A549 (cell line): ENCODE data around the gene RET. TPM values are rescaled to one million over a fixed set of nuclear protein-coding genes. Genes with fewer than 3 reads are reported as not detected.

Experiments used
- ATAC-seq, 2 experiments: fragments of 200-7000 bp in 1 of 2; fragments of >200 bp in 1 of 2; cut with Nextera tagmentation in 1 of 2; cut with Tn5 transposase in 1 of 2; 3 replicates each; pipeline versions ENCODE4 v1.8.0 to v1.9.1; 2018 to 2020; ENCODE audit warnings: mild to moderate bottlenecking in 1 of 2, moderate library complexity in 1 of 2
- CTCF ChIA-PET: fragments of 300-600 bp; sonication (Branson Sonifier 250); formaldehyde crosslinking; extraction: SDS; loops from one replicate; lab custom pipeline; 2021; ENCODE audit warnings: antibody characterized with exemption, inconsistent platforms; lab: Yijun Ruan, JAX
- POLR2A ChIA-PET: fragments of 350-600 bp; formaldehyde crosslinking; extraction: SDS; loops from one replicate; lab custom pipeline; 2021; ENCODE audit warnings: antibody characterized with exemption, inconsistent platforms; lab: Yijun Ruan, JAX
- DNase-seq, 2 experiments: peaks; one replicate each; pipeline versions ENCODE4 v3.0.0 to v3.0.0-alpha.2; 2011 to 2016; ENCODE audit warnings: low read depth in 1 of 2, low spot score in 1 of 2
- FAIRE-seq: peaks from 2 replicates; lab custom pipeline; 2011; peaks lifted over from hg19 to GRCh38; lab: Jason Lieb, UNC
- H3K27ac ChIP-seq, 2 experiments: fragments of >200 bp; sonication (Bioruptor Twin); formaldehyde crosslinking; 3 replicates each; pipeline ENCODE4 v1.5.1; 2016 to 2017
- H3K4me1 ChIP-seq: fragments of >200 bp; sonication (Bioruptor Twin); formaldehyde crosslinking; 3 replicates; pipeline ENCODE4 v1.6.1; 2016
- H3K4me2 ChIP-seq: fragments of >200 bp; sonication (Bioruptor Twin); formaldehyde crosslinking; 3 replicates; pipeline ENCODE4 v1.6.1; 2016
- H3K4me3 ChIP-seq: fragments of >200 bp; sonication (Bioruptor Twin); formaldehyde crosslinking; 3 replicates; pipeline ENCODE4 v1.5.1; 2016
- H3K9me3 ChIP-seq: fragments of >200 bp; sonication (Bioruptor Twin); formaldehyde crosslinking; 3 replicates; pipeline ENCODE4 v1.6.1; 2016
- ATOH8 ChIP-seq: fragments of 250-450 bp; sonication (Bioruptor Pico); IDR thresholded peaks from 2 replicates; pipeline ENCODE4 v1.5.0; 2020; ENCODE audit warnings: low read depth, mild to moderate bottlenecking, moderate library complexity
- BCL3 ChIP-seq: fragments of >200 bp; sonication (Bioruptor Twin); formaldehyde crosslinking; IDR thresholded peaks from 3 replicates; pipeline ENCODE4 v1.6.1; 2016
- BHLHE40 ChIP-seq: IDR thresholded peaks from 2 replicates; pipeline ENCODE4 v1.6.1; 2012; ENCODE audit warnings: low read depth, low read length, inconsistent platforms
- CEBPB ChIP-seq, 2 experiments: fragments of >200 bp in 1 of 2; sonication (Bioruptor Twin) in 1 of 2; formaldehyde crosslinking in 1 of 2; IDR thresholded peaks; 2 replicates each; pipeline ENCODE4 v1.6.1; 2012 to 2016
- CHD2 ChIP-seq: fragments of 150-350 bp; IDR thresholded peaks from 2 replicates; pipeline ENCODE4 v1.6.1; 2014; ENCODE audit warnings: low read length; ENCODE audit not compliant: partially characterized antibody
- CHD4 ChIP-seq: fragments of 200-600 bp; sonication (generic); IDR thresholded peaks from 2 replicates; pipeline ENCODE4 v1.6.1; 2016; ENCODE audit warnings: antibody characterized with exemption, mild to moderate bottlenecking, borderline replicate concordance
- EHMT2 ChIP-seq: fragments of 200-600 bp; sonication (generic); IDR thresholded peaks from 2 replicates; pipeline ENCODE4 v1.6.1; 2016; ENCODE audit warnings: antibody characterized with exemption, low read depth, mild to moderate bottlenecking, moderate library complexity
- ELK1 ChIP-seq: fragments of 150-350 bp; IDR thresholded peaks from 2 replicates; pipeline ENCODE4 v1.6.1; 2014; ENCODE audit warnings: low read depth, mild to moderate bottlenecking, low read length
- ESRRA ChIP-seq: fragments of 150-350 bp; IDR thresholded peaks from 2 replicates; pipeline ENCODE4 v1.6.1; 2014; ENCODE audit warnings: mild to moderate bottlenecking, low read length, borderline replicate concordance
- HDAC2 ChIP-seq: fragments of 200-600 bp; sonication (generic); IDR thresholded peaks from 2 replicates; pipeline ENCODE4 v1.6.1; 2016
- HOXB13 ChIP-seq: fragments of 250-450 bp; sonication (Bioruptor Pico); IDR thresholded peaks from 2 replicates; pipeline ENCODE4 v1.5.0; 2020; ENCODE audit warnings: low read depth, mild to moderate bottlenecking, moderate library complexity
- JUN ChIP-seq, 2 experiments: fragments of >200 bp; sonication (Bioruptor Twin); formaldehyde crosslinking; IDR thresholded peaks; 2 replicates in 1 of 2; 3 replicates in 1 of 2; pipeline ENCODE4 v1.6.1; 2016 to 2017
- JUNB ChIP-seq: fragments of >200 bp; sonication (Bioruptor Twin); formaldehyde crosslinking; IDR thresholded peaks from 2 replicates; pipeline ENCODE4 v1.6.1; 2016
- MAX ChIP-seq: IDR thresholded peaks from 2 replicates; pipeline ENCODE4 v1.6.1; 2012
- MAZ ChIP-seq: fragments of 150-350 bp; IDR thresholded peaks from 2 replicates; pipeline ENCODE4 v1.6.1; 2014; ENCODE audit warnings: antibody characterized with exemption, low read depth, low read length, borderline replicate concordance
- NFE2L2 ChIP-seq: fragments of 150-350 bp; conservative IDR thresholded peaks from 2 replicates; pipeline ENCODE4 v1.6.1; 2014; ENCODE audit warnings: low read length
- NPAS2 ChIP-seq: fragments of 250-450 bp; sonication (Bioruptor Pico); IDR thresholded peaks from 2 replicates; pipeline ENCODE4 v1.8.0; 2022; ENCODE audit warnings: mild to moderate bottlenecking, moderate library complexity, borderline replicate concordance
- NR3C1 ChIP-seq: fragments of >200 bp; sonication (Bioruptor Twin); formaldehyde crosslinking; IDR thresholded peaks from 3 replicates; pipeline ENCODE4 v1.6.1; 2017
- POLR2A ChIP-seq: IDR thresholded peaks from 2 replicates; pipeline ENCODE4 v1.6.1; 2012; ENCODE audit warnings: mild to moderate bottlenecking, low read length
- POLR2AphosphoS2 ChIP-seq: conservative IDR thresholded peaks from 2 replicates; pipeline ENCODE4 v1.6.1; 2012; ENCODE audit warnings: low read length, improper control_type of control experiment, inconsistent platforms
- REST ChIP-seq: fragments of 200-600 bp; sonication (generic); IDR thresholded peaks from 2 replicates; pipeline ENCODE4 v1.6.1; 2016; ENCODE audit warnings: antibody characterized with exemption, mild to moderate bottlenecking, moderate library complexity
- SREBF2 ChIP-seq: fragments of 450-650 bp; IDR thresholded peaks from 2 replicates; pipeline ENCODE4 v1.6.1; 2014; ENCODE audit warnings: mild to moderate bottlenecking, moderate library complexity
- TFCP2L1 ChIP-seq: fragments of 250-450 bp; sonication (Bioruptor Pico); IDR thresholded peaks from 2 replicates; pipeline ENCODE4 v1.5.0; 2021; ENCODE audit warnings: mild to moderate bottlenecking
- ZNF302 ChIP-seq: fragments of 250-450 bp; sonication (Bioruptor Pico); IDR thresholded peaks from 2 replicates; pipeline ENCODE4 v1.9.0; 2021; ENCODE audit warnings: inconsistent platforms, mild to moderate bottlenecking, moderate library complexity
- WGBS: methylation state at CpG from one replicate; pipeline ENCODE4 v1.1.6; 2017; ENCODE audit errors: missing lambda C conversion rate; 5-methylcytosine and 5-hydroxymethylcytosine counted together
- polyA plus RNA-seq, 4 experiments: library from polyadenylated mRNA; depleted of rRNA in 3 of 4; stranded (reverse); fragments of >200 nt; fragmentation: RNase III in 1 of 4; extraction: RNeasy Plus Mini Kit Qiagen cat#74134 plus additional on column Dnase treatment in 1 of 4; gene quantifications; 2 replicates in 3 of 4; 3 replicates in 1 of 4; pipeline ENCODE4 v1.2.3, GENCODE V29; 2011 to 2017

Gene RET
- polyA plus RNA-seq, 2 of the 4 experiments (the other 2 are of a cell fraction) = 0.08 to 0.41 TPM

GRCh38 chr10:43174969-43175368 lies 98.1 kb downstream of the RET start:
- POLR2A ChIA-PET = no interaction called here
- H3K9me3 ChIP-seq = no peaks in the 10 kb centered on the region
- WGBS = 76% methylated on average over 6 of the region's 6 CpGs
- no peaks in the 10 kb centered on the region for H3K4me1 ChIP-seq
- no peak overlapping the region for H3K4me3 ChIP-seq
- no peak overlapping the region for H3K27ac ChIP-seq
- DNase-seq (no peak), ATAC-seq (no peak), FAIRE-seq (no peak)
- H3K4me2 ChIP-seq = no peak overlapping the region
- CTCF ChIA-PET = no interaction called here
- TF ChIP-seq BCL3 (no peak), EHMT2 (no peak), NR3C1 (no peak), REST (no peak), BHLHE40 (no peak), JUNB (no peak), SREBF2 (no peak), NPAS2 (CRISPR knock-in tag) (no peak), CEBPB (IDR thresholded peaks at IDR 0.05) (no peak), MAZ (no peak), TFCP2L1 (no peak), CHD2 (no peak), ESRRA (no peak)

GRCh38 chr10:43176271-43176670 lies 99.4 kb downstream of the RET start:
- DNase-seq = no peak
- FAIRE-seq = no peak
- TF ChIP-seq ELK1 = no peak
- no peak for TF ChIP-seq JUN (IDR thresholded peaks at IDR 0.05)
- TF ChIP-seq CHD4 = no peak
- TF ChIP-seq, all 56 proteins: peak for 0
- Histone ChIP-seq H3K27ac (no peak overlapping the region), H3K9me3 (no peaks in the 10 kb centered on the region), H3K4me3 (no peak overlapping the region), H3K4me1 (no peaks in the 10 kb centered on the region), H3K4me2 (no peak overlapping the region)
- CTCF ChIA-PET = interaction anchor here (0.9 kb wide), 1 partner anchor 14 kb away, joined by 3 read pairs; no protein-coding TSS in a partner anchor
- WGBS = 93% methylated on average over 3 of the region's 3 CpGs
- POLR2A ChIA-PET = no interaction called here
- ATAC-seq = no peak

- ATAC-seq (no peak), DNase-seq (no peak), FAIRE-seq (no peak)
- no peak overlapping the region for H3K4me3 ChIP-seq
- 71% methylated on average over 1 of the region's 1 CpG for WGBS
- no peak overlapping the region for H3K27ac ChIP-seq
- H3K4me2 ChIP-seq = no peak overlapping the region
- no peaks in the 10 kb centered on the region for H3K4me1 ChIP-seq
- POLR2A ChIA-PET = no interaction called here
- CTCF ChIA-PET = no interaction called here
- H3K9me3 ChIP-seq = no peaks in the 10 kb centered on the region
- TF ChIP-seq MAX (no peak), ZNF302 (CRISPR knock-in tag) (no peak), ELK1 (no peak), JUN (IDR thresholded peaks at IDR 0.05) (no peak), CEBPB (IDR thresholded peaks at IDR 0.05) (no peak), SREBF2 (no peak), ATOH8 (no peak), POLR2AphosphoS2 (no peak), HOXB13 (no peak), NFE2L2 (no peak), NR3C1 (no peak), CHD2 (no peak), POLR2A (no peak), HDAC2 (no peak)
Measured at GRCh38 chr10:43177595-43177994, 100.7 kb downstream of the RET start.
